ENCODE results near the gene AVEN.
"Not testable (repeated sequence)": the region's sequence is repeated elsewhere in the genome, so short reads cannot be mapped to it uniquely, and the experiment has no call there.

The AVEN gene

DNA sequence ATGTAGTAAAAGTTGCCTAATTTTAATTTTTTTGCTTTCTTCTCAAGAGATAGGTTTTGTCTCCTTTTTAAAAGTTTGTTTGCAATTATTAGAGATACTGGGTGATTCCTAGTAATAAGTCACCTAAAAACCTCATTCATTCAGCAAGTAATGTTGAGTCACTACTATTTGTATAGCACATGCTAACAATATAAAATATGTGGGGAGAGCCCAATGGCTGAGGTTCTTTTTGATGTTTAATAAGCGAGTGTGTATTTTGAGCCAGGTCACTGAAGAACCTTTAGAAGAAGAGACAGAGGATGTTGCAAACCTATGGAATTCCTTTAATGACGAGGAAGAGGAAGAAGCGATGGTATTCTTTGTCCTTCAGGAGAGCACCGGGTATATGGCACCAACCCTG lies 194.4 kb downstream of the AVEN start:
- DNase-seq = no peak

DNA sequence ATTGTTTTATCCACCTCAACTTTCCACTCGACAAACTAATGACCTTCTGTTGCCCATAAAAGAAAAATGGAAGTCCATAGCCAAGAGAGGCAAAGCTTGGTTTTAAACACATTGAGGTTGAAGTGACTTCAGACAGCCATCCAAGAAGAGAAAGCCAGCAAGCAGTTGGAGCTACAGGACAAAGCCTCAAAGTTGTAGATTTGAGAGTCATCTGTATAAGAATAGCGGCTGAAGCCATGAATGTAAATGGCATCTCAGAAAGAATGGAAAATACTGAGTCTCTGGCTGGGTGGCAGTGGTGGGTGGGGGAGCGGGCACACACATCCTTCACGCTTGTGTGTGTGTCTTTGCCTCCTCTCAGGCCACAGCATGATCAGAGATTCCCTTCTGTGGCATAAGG lies 194.8 kb downstream of the AVEN start:
- no peak for DNase-seq

DNA sequence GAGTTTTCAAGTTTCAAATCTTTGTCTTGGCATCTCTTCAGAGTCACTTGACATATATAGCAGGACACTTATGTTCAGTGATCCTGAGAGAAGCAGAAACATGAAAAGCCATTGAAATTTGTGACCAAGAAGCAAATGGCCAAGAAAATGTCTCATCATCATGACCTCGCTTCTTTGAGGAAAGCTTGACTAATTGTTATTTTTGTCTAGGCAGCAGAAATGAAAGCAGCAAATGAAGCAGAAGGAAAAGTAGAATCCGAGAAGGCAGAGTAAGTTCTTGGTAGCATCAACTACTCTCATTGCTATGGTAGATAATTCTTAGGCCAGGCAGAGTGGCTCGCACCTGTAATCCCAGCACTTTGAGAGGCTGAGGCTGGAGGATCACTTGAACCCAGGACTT lies 198.4 kb downstream of the AVEN start:
- no peak for DNase-seq

GRCh38 chr15:33839540-33839939 lies 199.5 kb downstream of the AVEN start:
- no peak for DNase-seq

- no peak for DNase-seq
Measured at GRCh38 chr15:33837294-33837693, 201.7 kb downstream of the AVEN start.

DNA sequence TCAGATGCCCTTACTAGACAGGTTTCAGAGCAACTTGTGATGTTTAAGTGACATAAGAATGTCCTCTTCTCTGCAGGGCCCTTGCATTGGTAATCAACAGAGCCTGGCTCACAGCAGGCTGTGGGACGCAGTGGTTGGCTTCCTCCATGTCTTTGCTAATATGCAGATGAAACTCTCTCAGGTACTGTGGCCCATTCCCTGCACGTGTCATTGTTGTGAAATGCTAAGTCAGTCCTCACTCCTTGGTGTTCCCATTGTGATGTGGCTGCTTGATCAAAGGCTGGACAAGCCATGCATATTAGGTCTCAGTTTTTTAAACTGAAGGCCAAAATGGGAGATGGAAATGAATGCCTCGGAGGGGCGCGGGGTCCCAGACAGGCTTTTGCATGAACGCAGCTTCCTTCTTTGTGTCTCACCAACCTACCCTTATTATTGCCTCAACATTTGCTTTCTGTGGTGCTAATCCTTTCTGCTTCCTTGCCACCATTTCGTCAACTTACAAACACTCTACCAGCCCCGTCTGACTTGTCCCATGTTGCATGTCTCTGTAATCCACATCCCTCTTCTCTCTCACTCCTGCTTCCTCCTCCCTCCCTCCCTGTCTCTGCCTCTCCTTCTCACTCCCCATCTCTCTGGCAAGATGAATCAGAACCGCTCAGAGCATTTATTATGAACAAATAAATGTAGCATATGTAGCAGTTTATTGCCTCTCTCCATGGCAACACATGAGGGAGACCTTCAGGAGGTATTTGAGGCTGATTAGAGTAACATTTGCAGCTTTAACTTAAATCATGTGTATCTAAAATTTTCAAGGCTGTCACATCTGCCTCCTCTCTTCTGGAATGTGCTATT lies 203.9 kb downstream of the AVEN start:
- DNase-seq = no peak

GRCh38 chr15:33831646-33832045 lies 207.4 kb downstream of the AVEN start:
- DNase-seq = no peak

GRCh38 chr15:33830351-33830750 lies 208.7 kb downstream of the AVEN start:
- no peak for DNase-seq

DNA sequence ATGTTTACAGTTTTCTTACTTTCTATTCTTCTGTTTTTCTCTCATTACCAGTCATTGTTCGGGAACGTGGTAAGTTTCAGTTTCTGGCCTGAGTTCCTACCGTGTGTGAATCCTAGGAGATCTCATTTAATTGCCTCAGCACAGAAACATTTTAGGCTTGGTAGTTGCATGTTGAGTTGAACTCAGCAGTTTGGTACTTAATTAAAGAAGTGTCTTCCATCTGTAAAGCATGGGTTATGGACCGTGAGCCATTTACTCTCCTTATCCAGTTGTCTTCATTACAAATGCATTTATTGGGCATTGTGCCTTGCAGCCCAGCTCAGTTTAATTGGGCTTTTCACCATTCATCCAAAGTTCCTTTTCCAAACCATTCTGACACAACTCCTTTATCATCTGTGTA lies 212.8 kb downstream of the AVEN start:
- DNase-seq = no peak

GRCh38 chr15:33825453-33825852 lies 213.6 kb downstream of the AVEN start:
- no peak for DNase-seq

GRCh38 chr15:33823119-33823518 lies 215.9 kb downstream of the AVEN start:
- no peak for DNase-seq

DNA sequence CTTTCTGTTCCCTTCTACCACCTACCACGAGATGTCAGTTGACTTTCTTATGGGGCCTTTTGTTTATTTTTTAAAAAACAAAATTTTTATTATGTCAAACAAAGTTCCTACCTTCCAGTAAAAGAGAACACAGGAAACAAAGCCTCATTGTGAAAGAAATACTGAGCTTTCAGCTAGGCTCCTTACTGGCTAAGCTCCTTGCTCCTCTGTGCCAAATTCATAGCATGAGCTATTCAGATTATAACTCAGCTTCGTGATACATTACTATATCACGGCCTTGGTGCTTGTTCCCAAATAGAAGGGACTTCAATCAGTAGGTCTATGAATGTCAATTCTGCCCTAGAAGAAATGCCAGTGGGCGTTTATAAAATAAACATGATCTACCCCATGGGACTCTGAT lies 216.5 kb downstream of the AVEN start:
- no peak for DNase-seq

DNA sequence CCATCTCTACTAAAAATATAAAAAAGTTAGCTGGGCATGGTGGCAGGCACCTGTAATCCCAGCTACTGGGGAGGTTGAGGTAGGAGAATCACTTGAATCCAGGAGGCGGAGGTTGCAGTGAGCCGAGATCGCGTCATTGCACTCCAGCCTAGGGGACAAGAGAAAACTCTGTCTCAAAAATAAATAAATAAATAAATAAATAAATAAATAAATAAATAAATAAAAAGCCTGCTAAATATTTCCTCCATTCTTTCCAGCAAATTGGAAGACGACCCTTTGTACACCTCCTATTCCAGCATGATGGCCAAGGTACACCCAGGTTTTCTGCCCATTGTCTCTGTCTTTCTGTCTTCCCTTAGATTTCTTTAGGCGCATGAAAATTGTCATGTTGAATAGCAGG lies 219.5 kb downstream of the AVEN start:
- not testable (repeated sequence) for DNase-seq

Measured in activated CD4-positive, alpha-beta T cell treated with anti-CD3 and anti-CD28 coated beads, Interleukin-10, Interleukin-2, amounts not matched to agents 100 ng/mL and 50 ng/mL, durations not matched to agents 16 hours and 8 hours (primary cell).